Activated naive CD4-positive, alpha-beta T cell treated with anti-CD3 and anti-CD28 coated beads, Interleukin-2, amount 10 ng/mL, durations not matched to agents 7 days and 5 days (primary cell): ENCODE results near the gene MT1A.
A peak's percentile ranks its signal among the peaks of the same experiment; 100 is the strongest.

ENCODE experiments used
- CTCF ChIA-PET: fragments of 350-600 bp; sonication (Branson Sonifier 250); formaldehyde crosslinking; loops from one replicate; lab custom pipeline; 2021; ENCODE audit warnings: antibody characterized with exemption; lab: Charles Lee
- DNase-seq: peaks from one replicate; pipeline ENCODE4 v3.0.0-alpha.2; 2020
- H3K27ac Mint-ChIP-seq: one replicate; pipeline ENCODE4 v1.8.0; 2021; ENCODE audit warnings: mild to moderate bottlenecking, moderate library complexity, mixed read lengths
- H3K27me3 Mint-ChIP-seq: one replicate; pipeline ENCODE4 v1.8.0; 2021; ENCODE audit warnings: mild to moderate bottlenecking, mixed read lengths
- H3K36me3 Mint-ChIP-seq: one replicate; pipeline ENCODE4 v1.8.0; 2021; ENCODE audit warnings: mixed read lengths
- H3K4me1 Mint-ChIP-seq: one replicate; pipeline ENCODE4 v1.8.0; 2021; ENCODE audit warnings: mixed read lengths
- H3K4me3 Mint-ChIP-seq: one replicate; pipeline ENCODE4 v1.8.0; 2021; ENCODE audit warnings: mild to moderate bottlenecking, moderate library complexity, mixed read lengths
- H3K9me3 Mint-ChIP-seq: one replicate; pipeline ENCODE4 v1.8.0; 2021; ENCODE audit warnings: mixed read lengths

MT1A gene

GRCh38 chr16:56629531-56629930 is 8.9 kb upstream of the MT1A start:
- Mint-ChIP-seq H3K27ac (no peak overlapping the region), H3K9me3 (no peaks in the 10 kb centered on the region), H3K4me3 (no peak overlapping the region), H3K36me3 (no peaks in the 10 kb centered on the region), H3K4me1 (peaks cover 30% of the 10 kb centered on the region), H3K27me3 (peaks cover 93% of the 10 kb centered on the region)
- DNase-seq = no peak
- CTCF ChIA-PET = interaction anchor here (2.2 to 2.3 kb wide), 2 partner anchors 13 to 23 kb away, joined by 4 to 12 read pairs; no protein-coding TSS in a partner anchor

GRCh38 chr16:56630134-56630533 is 8.3 kb upstream of the MT1A start:
- H3K9me3 Mint-ChIP-seq = no peaks in the 10 kb centered on the region

GRCh38 chr16:56631197-56631596 is 7.3 kb upstream of the MT1A start:
- no peak for DNase-seq
- H3K9me3 Mint-ChIP-seq = no peaks in the 10 kb centered on the region
- H3K27me3 Mint-ChIP-seq = peaks cover 93% of the 10 kb centered on the region
- CTCF ChIA-PET = interaction anchor here (2.2 to 2.3 kb wide), 2 partner anchors 11 to 25 kb away, joined by 4 to 12 read pairs; no protein-coding TSS in a partner anchor
- H3K4me3 Mint-ChIP-seq = no peak overlapping the region
- H3K27ac Mint-ChIP-seq = no peak overlapping the region
- no peaks in the 10 kb centered on the region for H3K36me3 Mint-ChIP-seq
- peaks cover 31% of the 10 kb centered on the region for H3K4me1 Mint-ChIP-seq

More at GRCh38 chr16:56630134-56630533, 8.3 kb upstream of the MT1A start:
- Mint-ChIP-seq H3K27ac (no peak overlapping the region), H3K4me1 (peaks cover 32% of the 10 kb centered on the region), H3K27me3 (peaks cover 93% of the 10 kb centered on the region), H3K36me3 (no peaks in the 10 kb centered on the region), H3K4me3 (no peak overlapping the region)
- DNase-seq = no peak
- CTCF ChIA-PET = interaction anchor here (0.9 to 2.3 kb wide), 3 partner anchors 12 to 73 kb away, joined by 3 to 12 read pairs (median 4); no protein-coding TSS in a partner anchor

- Mint-ChIP-seq H3K4me3 (peak overlapping the region; percentile 39), H3K4me1 (peaks cover 32% of the 10 kb centered on the region), H3K27me3 (peaks cover 93% of the 10 kb centered on the region), H3K36me3 (no peaks in the 10 kb centered on the region), H3K27ac (no peak overlapping the region), H3K9me3 (no peaks in the 10 kb centered on the region)
- DNase-seq = no peak
- CTCF ChIA-PET = interaction anchor here (2.2 to 2.3 kb wide), 2 partner anchors 11 to 25 kb away, joined by 4 to 12 read pairs; no protein-coding TSS in a partner anchor
Measured at GRCh38 chr16:56631832-56632155, 6.7 kb upstream of the MT1A start.

GRCh38 chr16:56632156-56632847 is 6.2 kb upstream of the MT1A start, which contains the start of gene MT1M:
Gene MT1M, plus strand, starts transcription at chr16:56632659. Its CDS starts 73 bp downstream, at chr16:56632732.
- Mint-ChIP-seq H3K27me3 (peaks cover 93% of the 10 kb centered on the region), H3K27ac (no peak within 1 kb of the TSS), H3K4me3 (peak within 1 kb of the TSS; percentile 39), H3K36me3 (no peaks in the 10 kb centered on the region), H3K4me1 (peaks cover 32% of the 10 kb centered on the region), H3K9me3 (no peaks in the 10 kb centered on the region)
- CTCF ChIA-PET = no interaction called here
- DNase-seq = no peak

- peaks cover 35% of the 10 kb centered on the region for H3K4me1 Mint-ChIP-seq
- no peak for DNase-seq
- CTCF ChIA-PET = no interaction called here
- peak overlapping the region; percentile 35 for H3K4me3 Mint-ChIP-seq
- H3K36me3 Mint-ChIP-seq = no peaks in the 10 kb centered on the region
- no peak overlapping the region for H3K27ac Mint-ChIP-seq
- H3K9me3 Mint-ChIP-seq = no peaks in the 10 kb centered on the region
- peaks cover 98% of the 10 kb centered on the region for H3K27me3 Mint-ChIP-seq
Measured at GRCh38 chr16:56632848-56633365, 5.6 kb upstream of the MT1A start.

- Mint-ChIP-seq H3K27ac (no peak overlapping the region), H3K9me3 (no peaks in the 10 kb centered on the region), H3K27me3 (peaks cover 100% of the 10 kb centered on the region), H3K4me3 (no peak overlapping the region), H3K4me1 (peaks cover 39% of the 10 kb centered on the region), H3K36me3 (no peaks in the 10 kb centered on the region)
- DNase-seq = no peak
- CTCF ChIA-PET = no interaction called here
Measured at GRCh38 chr16:56633535-56633934, 4.9 kb upstream of the MT1A start.

GRCh38 chr16:56634715-56635440 is 3.6 kb upstream of the MT1A start:
- CTCF ChIA-PET = no interaction called here

GRCh38 chr16:56635441-56635967 is 3.0 kb upstream of the MT1A start:
- Mint-ChIP-seq H3K4me3 (peak overlapping the region; percentile 40), H3K27ac (no peak overlapping the region), H3K27me3 (peaks cover 100% of the 10 kb centered on the region), H3K36me3 (no peaks in the 10 kb centered on the region), H3K9me3 (no peaks in the 10 kb centered on the region), H3K4me1 (peaks cover 41% of the 10 kb centered on the region)
- CTCF ChIA-PET = no interaction called here
- peak; percentile 35 for DNase-seq

More at GRCh38 chr16:56634715-56635440, 3.6 kb upstream of the MT1A start:
- H3K27ac Mint-ChIP-seq = peak overlapping the region; percentile 45
- H3K9me3 Mint-ChIP-seq = no peaks in the 10 kb centered on the region
- peaks cover 41% of the 10 kb centered on the region for H3K4me1 Mint-ChIP-seq
- no peaks in the 10 kb centered on the region for H3K36me3 Mint-ChIP-seq
- no peak for DNase-seq
- H3K4me3 Mint-ChIP-seq = peak overlapping the region; percentile 49
- peaks cover 100% of the 10 kb centered on the region for H3K27me3 Mint-ChIP-seq

GRCh38 chr16:56636616-56637413 is 1.7 kb upstream of the MT1A start:
- H3K27me3 Mint-ChIP-seq = peaks cover 95% of the 10 kb centered on the region
- CTCF ChIA-PET = no interaction called here
- H3K4me1 Mint-ChIP-seq = peaks cover 38% of the 10 kb centered on the region
- H3K27ac Mint-ChIP-seq = peak overlapping the region; percentile 7
- DNase-seq = no peak
- H3K9me3 Mint-ChIP-seq = no peaks in the 10 kb centered on the region
- H3K36me3 Mint-ChIP-seq = no peaks in the 10 kb centered on the region
- no peak overlapping the region for H3K4me3 Mint-ChIP-seq

GRCh38 chr16:56639045-56639444 is 579 bp downstream of the MT1A start:
- no peaks in the 10 kb centered on the region for H3K36me3 Mint-ChIP-seq

GRCh38 chr16:56640076-56640475 is 1.6 kb downstream of the MT1A start:
- CTCF ChIA-PET = interaction anchor here (1.0 kb wide), 1 partner anchor 62 kb away, joined by 3 read pairs; no protein-coding TSS in a partner anchor
- H3K4me1 Mint-ChIP-seq = peaks cover 51% of the 10 kb centered on the region
- no peaks in the 10 kb centered on the region for H3K36me3 Mint-ChIP-seq
- no peak for DNase-seq
- H3K27ac Mint-ChIP-seq = no peak overlapping the region
- H3K27me3 Mint-ChIP-seq = peaks cover 95% of the 10 kb centered on the region
- H3K9me3 Mint-ChIP-seq = no peaks in the 10 kb centered on the region
- H3K4me3 Mint-ChIP-seq = no peak overlapping the region

More at GRCh38 chr16:56639045-56639444, 579 bp downstream of the MT1A start:
- no peak overlapping the region for H3K27ac Mint-ChIP-seq
- peaks cover 49% of the 10 kb centered on the region for H3K4me1 Mint-ChIP-seq
- H3K27me3 Mint-ChIP-seq = peaks cover 95% of the 10 kb centered on the region
- H3K9me3 Mint-ChIP-seq = no peaks in the 10 kb centered on the region
- no peak overlapping the region for H3K4me3 Mint-ChIP-seq
- no peak for DNase-seq
- CTCF ChIA-PET = interaction anchor here (1.0 to 1.6 kb wide), 2 partner anchors 38 to 64 kb away, joined by 3 to 4 read pairs; no protein-coding TSS in a partner anchor

GRCh38 chr16:56641166-56641565 is 2.7 kb downstream of the MT1A start:
- no peak for DNase-seq
- Mint-ChIP-seq H3K27me3 (peaks cover 94% of the 10 kb centered on the region), H3K27ac (no peak overlapping the region), H3K4me3 (no peak overlapping the region), H3K9me3 (no peaks in the 10 kb centered on the region), H3K4me1 (peaks cover 43% of the 10 kb centered on the region), H3K36me3 (no peaks in the 10 kb centered on the region)
- CTCF ChIA-PET = interaction anchor here (1.1 to 3.7 kb wide), 4 partner anchors 10 to 64 kb away, joined by 4 to 15 read pairs (median 9); no protein-coding TSS in a partner anchor
